GM21737 (cell line): ENCODE results near the gene CFAP119.

ENCODE experiments used
- ATAC-seq: cut with Tn5 transposase; IDR thresholded peaks from one replicate; pipeline ENCODE4 v1.9.1; 2021; ENCODE audit warnings: mild to moderate bottlenecking, moderate library complexity; ENCODE audit not compliant: unreplicated experiment

Gene CFAP119

GRCh38 chr16:30741461-30741914, 20.4 kb downstream of the CFAP119 start:
- ATAC-seq = no peak

DNA sequence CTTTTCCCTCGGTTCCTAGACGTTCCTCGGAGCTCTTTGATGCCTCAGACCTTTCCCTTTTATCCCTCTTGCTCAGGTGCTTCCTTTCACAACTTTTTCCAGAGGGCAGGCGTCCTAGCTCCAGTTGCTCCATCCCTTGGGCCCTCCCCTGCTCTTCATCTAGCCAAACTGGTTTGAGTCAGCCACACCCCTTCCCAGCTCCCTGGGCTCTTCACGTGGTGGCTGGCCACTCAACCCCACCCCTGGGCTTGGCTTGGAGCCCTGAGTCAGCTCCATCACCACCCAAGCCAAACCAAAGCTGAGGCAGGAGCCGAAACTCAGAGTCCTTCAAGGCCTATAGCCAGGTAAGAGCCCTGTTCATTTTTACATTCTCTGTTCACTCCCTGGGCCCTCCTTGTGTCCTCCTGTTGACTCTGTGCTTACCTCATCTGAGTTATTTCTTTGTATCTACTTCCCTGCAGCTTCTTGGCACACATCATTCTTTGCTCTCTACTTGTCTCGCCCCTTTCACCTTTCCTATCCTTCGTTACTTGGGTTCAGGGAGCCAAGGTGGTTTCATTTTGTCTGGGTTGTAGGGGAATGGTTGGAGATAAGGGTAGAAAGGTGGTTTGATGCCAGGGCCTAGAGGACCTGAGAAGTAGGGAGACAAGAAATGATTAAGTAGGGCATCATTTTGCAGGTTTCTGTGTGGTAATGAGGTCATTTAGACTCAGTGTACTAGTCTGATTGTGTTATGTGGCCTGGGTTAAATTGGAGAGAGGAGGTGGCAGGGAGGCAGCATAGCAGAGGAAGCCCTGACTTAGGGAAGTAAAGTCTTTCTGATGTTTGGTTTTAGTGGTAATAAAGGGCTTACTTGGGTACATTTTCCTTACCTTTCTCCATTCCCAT, 21.3 kb downstream of the CFAP119 start:
- no peak for ATAC-seq

- ATAC-seq = no peak
Measured at GRCh38 chr16:30738984-30739951, 22.6 kb downstream of the CFAP119 start.

- no peak for ATAC-seq
Measured at GRCh38 chr16:30737794-30738648, 23.8 kb downstream of the CFAP119 start.

- no peak for ATAC-seq
Measured at GRCh38 chr16:30736995-30737793, 24.7 kb downstream of the CFAP119 start.

DNA sequence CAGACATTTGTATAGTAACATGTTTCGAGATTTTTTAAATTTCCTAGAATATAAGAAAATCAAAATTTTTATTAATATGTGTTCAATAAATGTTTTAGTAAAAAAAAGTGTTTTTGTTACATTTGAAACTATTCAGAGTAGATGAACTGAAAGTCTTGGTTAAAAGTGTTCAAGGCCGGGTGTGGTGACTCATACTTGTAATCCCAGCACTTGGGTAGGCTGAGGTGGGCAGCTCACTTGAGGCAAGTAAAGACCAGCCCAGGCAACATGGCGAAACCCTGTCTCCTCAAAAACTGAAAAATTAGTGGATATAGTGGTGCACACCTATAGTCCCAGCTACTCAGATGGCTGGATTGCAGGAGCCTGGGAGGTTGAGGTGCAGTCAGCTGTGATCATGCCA, 30.5 kb downstream of the CFAP119 start:
- ATAC-seq = no peak

DNA sequence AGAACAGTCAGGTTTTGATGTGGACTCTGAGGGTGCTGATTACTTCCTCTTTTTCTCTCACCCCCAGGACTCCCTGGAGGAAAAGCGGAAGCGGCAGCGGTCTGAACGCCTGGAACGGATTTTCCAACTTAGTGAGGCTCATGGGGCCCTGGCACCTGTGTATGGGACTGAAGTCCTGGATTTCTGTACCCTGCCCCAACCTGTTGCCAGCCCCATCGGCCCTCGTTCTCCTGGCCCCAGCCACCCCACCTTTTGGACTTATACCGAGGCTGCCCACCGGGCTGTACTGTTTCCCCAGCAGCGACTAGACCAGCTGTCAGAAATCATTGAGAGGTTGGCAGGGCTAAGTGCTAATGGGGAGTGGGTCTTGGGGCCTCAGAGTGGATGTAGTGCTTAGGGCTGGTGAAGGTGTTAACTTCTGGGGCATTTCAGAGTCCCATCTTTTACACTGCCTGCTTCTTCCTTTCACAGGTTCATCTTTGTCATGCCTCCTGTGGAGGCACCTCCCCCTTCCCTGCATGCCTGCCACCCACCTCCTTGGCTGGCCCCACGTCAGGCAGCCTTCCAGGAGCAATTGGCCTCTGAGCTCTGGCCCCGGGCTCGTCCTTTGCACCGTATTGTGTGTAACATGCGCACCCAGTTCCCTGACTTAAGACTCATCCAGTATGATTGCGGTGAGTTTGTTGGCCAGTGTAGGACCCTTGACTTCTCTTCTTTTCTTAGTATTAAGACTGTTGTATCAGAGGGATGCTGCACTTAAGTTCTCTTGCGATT, 32.8 kb downstream of the CFAP119 start:
- no peak for ATAC-seq

DNA sequence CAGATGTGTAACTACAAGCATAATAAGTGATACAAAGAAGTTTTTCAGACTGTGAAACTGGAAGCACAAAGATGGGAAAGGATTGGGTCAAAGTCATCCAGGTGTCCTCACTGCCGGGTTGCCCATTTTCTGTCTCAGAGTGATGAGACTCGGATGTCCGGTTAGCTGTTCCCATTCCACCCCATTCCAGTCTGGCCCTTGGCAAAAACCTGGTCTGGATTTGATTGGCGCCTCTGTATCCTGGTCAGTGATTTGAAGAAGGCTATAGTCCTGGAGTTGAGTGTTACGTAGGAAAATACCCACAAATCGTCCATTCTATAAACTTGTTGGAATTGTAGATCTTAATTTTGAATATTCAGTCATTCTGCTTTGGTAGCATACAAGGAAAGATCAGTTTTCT, 33.5 kb downstream of the CFAP119 start:
- ATAC-seq = no peak

DNA sequence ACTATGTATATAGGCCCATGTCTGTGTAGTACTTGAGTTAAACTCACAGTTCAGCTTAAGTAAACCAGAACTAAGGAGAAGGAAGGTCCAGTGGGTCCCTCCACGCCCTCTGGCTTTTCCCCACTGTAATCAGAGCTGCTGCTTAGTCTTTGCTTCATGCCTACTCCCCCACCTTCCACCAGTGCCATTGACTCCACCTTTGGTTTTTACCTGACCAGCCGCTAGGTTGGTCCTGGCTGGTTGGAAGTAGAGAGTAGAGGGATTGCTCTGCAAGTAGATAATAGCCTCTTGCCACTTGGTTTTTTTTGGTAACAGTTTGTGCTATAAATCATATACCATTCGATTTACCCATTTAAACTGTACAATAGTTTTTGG, 36.5 kb downstream of the CFAP119 start:
- ATAC-seq = no peak

DNA sequence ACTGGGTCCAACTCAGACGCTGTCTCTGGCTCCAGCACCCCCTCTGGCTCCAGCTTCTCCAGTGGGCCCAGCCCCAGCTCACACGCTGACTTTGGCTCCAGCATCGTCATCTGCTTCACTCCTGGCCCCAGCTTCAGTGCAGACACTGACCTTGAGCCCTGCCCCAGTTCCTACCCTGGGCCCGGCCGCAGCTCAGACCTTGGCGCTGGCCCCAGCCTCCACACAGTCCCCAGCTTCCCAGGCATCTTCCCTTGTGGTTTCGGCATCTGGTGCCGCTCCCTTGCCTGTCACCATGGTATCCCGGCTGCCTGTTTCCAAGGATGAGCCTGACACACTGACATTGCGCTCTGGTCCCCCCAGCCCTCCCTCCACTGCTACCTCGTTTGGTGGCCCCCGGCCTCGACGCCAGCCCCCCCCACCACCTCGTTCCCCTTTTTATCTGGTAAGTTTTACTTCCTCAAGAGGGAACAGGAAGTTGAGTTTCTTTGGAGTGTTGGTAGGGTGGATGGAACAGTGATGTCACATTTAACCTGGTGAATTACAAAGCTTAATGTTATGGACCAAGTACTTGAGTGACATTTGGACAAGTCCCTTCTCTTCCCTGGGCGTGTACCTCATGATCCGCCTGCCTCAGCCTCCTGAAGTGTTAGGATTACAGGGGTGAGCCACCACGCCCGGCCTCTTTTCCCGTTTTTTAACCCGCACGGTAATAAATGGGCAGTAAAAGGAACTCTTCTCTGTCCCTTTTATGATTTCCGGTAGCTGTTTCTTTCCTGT, 37.0 kb downstream of the CFAP119 start:
- no peak for ATAC-seq

DNA sequence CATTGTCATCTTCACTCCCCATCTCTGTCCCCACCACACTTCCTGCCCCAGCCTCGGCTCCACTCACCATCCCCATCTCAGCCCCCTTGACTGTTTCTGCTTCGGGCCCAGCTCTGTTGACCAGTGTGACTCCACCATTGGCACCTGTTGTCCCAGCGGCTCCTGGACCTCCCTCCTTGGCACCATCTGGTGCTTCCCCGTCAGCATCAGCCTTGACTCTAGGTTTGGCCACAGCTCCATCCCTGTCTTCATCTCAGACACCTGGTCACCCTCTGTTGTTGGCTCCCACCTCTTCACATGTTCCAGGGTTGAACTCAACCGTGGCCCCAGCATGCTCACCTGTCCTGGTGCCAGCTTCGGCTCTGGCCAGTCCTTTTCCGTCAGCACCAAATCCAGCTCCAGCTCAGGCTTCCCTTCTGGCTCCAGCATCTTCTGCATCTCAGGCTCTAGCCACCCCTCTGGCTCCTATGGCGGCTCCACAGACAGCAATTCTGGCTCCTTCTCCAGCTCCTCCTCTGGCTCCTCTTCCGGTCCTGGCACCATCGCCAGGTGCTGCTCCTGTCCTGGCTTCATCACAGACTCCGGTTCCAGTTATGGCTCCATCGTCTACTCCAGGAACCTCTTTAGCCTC, 38.0 kb downstream of the CFAP119 start:
- ATAC-seq = no peak

- ATAC-seq = no peak
Measured at GRCh38 chr16:30722916-30723315, 38.9 kb downstream of the CFAP119 start.

DNA sequence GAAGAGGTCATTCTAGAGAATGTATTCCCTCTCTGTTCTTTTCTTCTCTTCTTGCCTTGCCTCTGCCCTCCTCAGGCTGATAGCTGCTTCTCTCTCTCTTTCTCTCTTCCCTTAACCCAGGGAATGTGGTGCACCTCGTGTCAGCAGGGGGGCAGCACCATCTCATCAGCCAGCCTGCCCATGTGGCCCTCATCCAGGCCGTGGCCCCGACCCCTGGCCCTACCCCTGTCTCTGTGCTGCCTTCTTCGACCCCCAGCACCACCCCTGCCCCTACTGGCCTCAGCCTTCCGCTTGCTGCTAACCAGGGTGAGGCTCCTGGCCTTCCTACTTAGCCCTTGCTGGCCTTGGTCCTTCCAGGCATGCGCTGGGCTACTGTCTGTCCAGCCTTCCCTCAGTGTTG, 39.4 kb downstream of the CFAP119 start:
- no peak for ATAC-seq

- ATAC-seq = no peak
Measured at GRCh38 chr16:30721606-30722005, 40.3 kb downstream of the CFAP119 start.

DNA sequence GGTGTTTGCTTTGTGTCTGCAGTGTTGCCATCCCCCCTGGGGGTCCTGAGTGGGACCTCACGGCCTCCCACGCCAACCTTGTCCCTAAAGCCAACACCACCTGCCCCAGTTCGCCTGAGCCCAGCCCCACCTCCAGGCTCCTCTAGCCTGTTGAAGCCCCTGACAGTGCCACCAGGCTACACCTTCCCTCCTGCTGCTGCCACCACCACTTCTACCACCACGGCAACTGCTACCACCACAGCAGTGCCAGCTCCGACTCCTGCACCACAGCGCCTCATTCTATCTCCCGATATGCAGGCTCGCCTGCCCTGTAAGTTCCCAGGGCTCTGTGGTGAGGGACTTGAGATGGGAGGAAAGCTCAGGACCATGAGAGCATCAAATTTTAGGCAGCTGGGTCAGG, 40.7 kb downstream of the CFAP119 start:
- no peak for ATAC-seq

- ATAC-seq = no peak
Measured at GRCh38 chr16:30720694-30721093, 41.2 kb downstream of the CFAP119 start.

DNA sequence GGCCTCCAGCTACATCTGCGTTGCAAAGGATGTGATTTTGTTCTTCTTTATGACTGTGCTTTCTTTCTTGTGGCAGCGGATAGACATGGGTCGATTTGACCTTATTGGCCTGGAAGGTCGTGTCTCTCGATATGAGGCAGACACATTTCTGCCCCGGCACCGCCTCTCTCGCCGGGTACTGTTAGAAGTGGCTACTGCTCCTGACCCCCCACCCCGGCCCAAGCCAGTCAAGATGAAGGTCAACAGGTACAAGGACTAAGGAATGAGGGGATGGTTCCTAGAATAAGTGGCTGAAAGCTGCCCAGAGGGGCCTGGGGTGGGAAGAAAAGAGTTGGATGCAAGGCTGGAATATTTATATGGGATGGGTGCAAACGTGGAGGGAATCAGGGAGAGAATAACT, 41.8 kb downstream of the CFAP119 start:
- no peak for ATAC-seq
